SU-DHL-6 (cell line): ENCODE data around the gene TMEM117.

ENCODE experiments used
- EZH2phosphoT487 ChIP-seq: fragments of 200-600 bp; sonication (generic), shearing (Covaris generic); conservative IDR thresholded peaks from 2 replicates; pipeline ENCODE4 v1.6.1; 2018; ENCODE audit warnings: mild to moderate bottlenecking, antibody characterized with exemption, low read length, moderate library complexity, mixed read lengths
- TF ChIP-seq, protein P1 (sequence below): fragments of 200-600 bp; sonication (generic); IDR thresholded peaks from one replicate; pipeline ENCODE4 v1.5.1; 2017; ENCODE audit warnings: antibody characterized with exemption, mild to moderate bottlenecking, low read length, moderate library complexity; ENCODE audit not compliant: insufficient read depth, poor library complexity, severe bottlenecking

DNA sequence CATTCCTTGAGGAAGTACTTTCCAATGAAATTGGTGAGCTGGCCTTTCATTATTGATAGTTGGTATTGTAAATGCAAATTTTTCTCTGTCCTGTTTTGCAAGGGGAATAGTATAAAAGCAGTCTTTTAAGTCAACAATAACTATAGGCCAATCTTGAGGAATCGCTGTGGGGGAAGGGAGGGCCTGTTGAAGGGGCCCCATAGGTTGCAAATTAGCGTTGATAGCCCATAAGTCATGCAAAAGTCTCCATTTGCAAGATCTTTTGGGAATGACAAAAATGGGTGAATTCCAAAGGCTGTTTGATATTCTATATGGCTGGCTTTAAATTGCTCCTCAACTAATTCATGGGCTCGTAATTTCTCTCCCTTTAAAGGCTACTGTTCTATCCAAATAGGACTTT, 143.6 kb downstream of the TMEM117 start:
- TF ChIP-seq, protein P1, sequence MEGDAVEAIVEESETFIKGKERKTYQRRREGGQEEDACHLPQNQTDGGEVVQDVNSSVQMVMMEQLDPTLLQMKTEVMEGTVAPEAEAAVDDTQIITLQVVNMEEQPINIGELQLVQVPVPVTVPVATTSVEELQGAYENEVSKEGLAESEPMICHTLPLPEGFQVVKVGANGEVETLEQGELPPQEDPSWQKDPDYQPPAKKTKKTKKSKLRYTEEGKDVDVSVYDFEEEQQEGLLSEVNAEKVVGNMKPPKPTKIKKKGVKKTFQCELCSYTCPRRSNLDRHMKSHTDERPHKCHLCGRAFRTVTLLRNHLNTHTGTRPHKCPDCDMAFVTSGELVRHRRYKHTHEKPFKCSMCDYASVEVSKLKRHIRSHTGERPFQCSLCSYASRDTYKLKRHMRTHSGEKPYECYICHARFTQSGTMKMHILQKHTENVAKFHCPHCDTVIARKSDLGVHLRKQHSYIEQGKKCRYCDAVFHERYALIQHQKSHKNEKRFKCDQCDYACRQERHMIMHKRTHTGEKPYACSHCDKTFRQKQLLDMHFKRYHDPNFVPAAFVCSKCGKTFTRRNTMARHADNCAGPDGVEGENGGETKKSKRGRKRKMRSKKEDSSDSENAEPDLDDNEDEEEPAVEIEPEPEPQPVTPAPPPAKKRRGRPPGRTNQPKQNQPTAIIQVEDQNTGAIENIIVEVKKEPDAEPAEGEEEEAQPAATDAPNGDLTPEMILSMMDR = no peak
- TF ChIP-seq EZH2phosphoT487 = no peak
